WTC11 (cell line): Measurements from ENCODE around the gene IZUMO4. TPM values are rescaled to one million over a fixed set of nuclear protein-coding genes. Genes with fewer than 3 reads are reported as not detected.

Experiments
- ATAC-seq: fragments of 200-7000 bp; cut with Tn5 transposase; 2 replicates; pipeline ENCODE4 v1.10.0; 2021; ENCODE audit warnings: mild to moderate bottlenecking, moderate library complexity
- CTCF ChIA-PET: fragments of 300-600 bp; sonication (Branson Sonifier 250); formaldehyde crosslinking; loops from one replicate; lab custom pipeline; 2021; ENCODE audit warnings: antibody characterized with exemption; lab: Charles Lee
- POLR2A ChIA-PET: fragments of 350-600 bp; sonication (Branson Sonifier 250); formaldehyde crosslinking; loops from one replicate; lab custom pipeline; 2021; ENCODE audit warnings: antibody characterized with exemption; lab: Charles Lee
- DNase-seq: peaks from one replicate; pipeline ENCODE4 v3.0.0; 2021; ENCODE audit warnings: low spot score
- H3K27ac Mint-ChIP-seq: 2 replicates; pipeline ENCODE4 v1.8.0; 2021; ENCODE audit warnings: mixed read lengths
- H3K27me3 Mint-ChIP-seq: 2 replicates; pipeline ENCODE4 v1.8.0; 2021; ENCODE audit warnings: low read depth, mild to moderate bottlenecking, moderate library complexity, mixed read lengths
- H3K36me3 Mint-ChIP-seq: 2 replicates; pipeline ENCODE4 v1.8.0; 2021; ENCODE audit warnings: mixed read lengths
- H3K4me1 Mint-ChIP-seq: 2 replicates; pipeline ENCODE4 v1.8.0; 2022; ENCODE audit warnings: mixed read lengths
- H3K4me3 Mint-ChIP-seq: 2 replicates; pipeline ENCODE4 v1.8.0; 2021; ENCODE audit warnings: mild to moderate bottlenecking, moderate library complexity, mixed read lengths
- H3K9me3 Mint-ChIP-seq: 2 replicates; pipeline ENCODE4 v1.8.0; 2021; ENCODE audit warnings: mixed read lengths
- ATF3 ChIP-seq: sonication (generic); formaldehyde crosslinking; conservative IDR thresholded peaks from 2 replicates; pipeline ENCODE4 v1.8.1; 2022; ENCODE audit warnings: mild to moderate bottlenecking, missing genetic modification reagents
- CBFB ChIP-seq: sonication (generic); formaldehyde crosslinking; IDR thresholded peaks from 2 replicates; pipeline ENCODE4 v1.8.1; 2022; ENCODE audit warnings: mild to moderate bottlenecking, low read depth, missing genetic modification reagents
- CREB1 ChIP-seq: sonication (generic); formaldehyde crosslinking; IDR thresholded peaks from 2 replicates; pipeline ENCODE4 v1.8.0; 2023; ENCODE audit warnings: mild to moderate bottlenecking, missing genetic modification reagents
- EMX1 ChIP-seq: fragments of 250-450 bp; sonication (Bioruptor Pico); IDR thresholded peaks from 2 replicates; pipeline ENCODE4 v1.8.0; 2021; ENCODE audit warnings: mild to moderate bottlenecking
- ERG ChIP-seq: fragments of 250-450 bp; sonication (Bioruptor Pico); IDR thresholded peaks from 2 replicates; pipeline ENCODE4 v1.8.0; 2021; ENCODE audit warnings: mild to moderate bottlenecking
- IRF2 ChIP-seq: sonication (generic); formaldehyde crosslinking; IDR thresholded peaks from 2 replicates; pipeline ENCODE4 v1.8.0; 2022; ENCODE audit warnings: low read depth, missing genetic modification reagents, borderline replicate concordance
- JUN ChIP-seq: sonication (generic); formaldehyde crosslinking; IDR thresholded peaks from 2 replicates; pipeline ENCODE4 v1.8.0; 2023; ENCODE audit warnings: mild to moderate bottlenecking, missing genetic modification reagents
- RORB ChIP-seq: fragments of 250-450 bp; sonication (Bioruptor Pico); IDR thresholded peaks from 2 replicates; pipeline ENCODE4 v1.9.0; 2021; ENCODE audit warnings: mild to moderate bottlenecking
- SOX15 ChIP-seq: fragments of 250-450 bp; sonication (Bioruptor Pico); IDR thresholded peaks from 2 replicates; pipeline ENCODE4 v1.9.0; 2021; ENCODE audit warnings: mild to moderate bottlenecking
- TP53 ChIP-seq: sonication (generic); formaldehyde crosslinking; IDR thresholded peaks from 2 replicates; pipeline ENCODE4 v1.8.1; 2023; ENCODE audit warnings: mild to moderate bottlenecking, missing genetic modification reagents
- ZMAT4 ChIP-seq: fragments of 250-450 bp; sonication (Bioruptor Pico); IDR thresholded peaks from 2 replicates; pipeline ENCODE4 v1.9.0; 2021; ENCODE audit warnings: mild to moderate bottlenecking
- ZNF121 ChIP-seq: sonication (generic); formaldehyde crosslinking; IDR thresholded peaks from 2 replicates; pipeline ENCODE4 v1.8.0; 2023; ENCODE audit warnings: missing genetic modification reagents
- ZNF232 ChIP-seq: sonication (generic); formaldehyde crosslinking; IDR thresholded peaks from 2 replicates; pipeline ENCODE4 v1.8.0; 2022; ENCODE audit warnings: mild to moderate bottlenecking, missing genetic modification reagents
- ZNF263 ChIP-seq: sonication (generic); formaldehyde crosslinking; IDR thresholded peaks from 2 replicates; pipeline ENCODE4 v1.8.1; 2022; ENCODE audit warnings: low read depth, mild to moderate bottlenecking, moderate library complexity, missing genetic modification reagents
- ZNF317 ChIP-seq: sonication (generic); formaldehyde crosslinking; IDR thresholded peaks from 2 replicates; pipeline ENCODE4 v1.8.1; 2023; ENCODE audit warnings: low read depth, mild to moderate bottlenecking, moderate library complexity, missing genetic modification reagents, borderline replicate concordance
- total RNA-seq: library from RNA; stranded (reverse); gene quantifications from 3 replicates; pipeline ENCODE4 v1.2.3, GENCODE V29; 2021
- TF ChIP-seq, protein P1 (sequence below): sonication (generic); formaldehyde crosslinking; IDR thresholded peaks from 2 replicates; pipeline ENCODE4 v1.8.1; 2023; ENCODE audit warnings: mild to moderate bottlenecking, missing genetic modification reagents, moderate library complexity
- TF ChIP-seq, protein P2 (sequence below): sonication (generic); formaldehyde crosslinking; IDR thresholded peaks from 2 replicates; pipeline ENCODE4 v1.8.1; 2022; ENCODE audit warnings: low read depth, missing genetic modification reagents, borderline replicate concordance
- TF ChIP-seq, protein P3 (sequence below): fragments of 250-450 bp; sonication (Bioruptor Pico); IDR thresholded peaks from 2 replicates; pipeline ENCODE4 v1.9.0; 2021; ENCODE audit warnings: moderate library complexity, mild to moderate bottlenecking, inconsistent platforms, borderline replicate concordance
- TF ChIP-seq, protein P4 (sequence below): sonication (generic); formaldehyde crosslinking; IDR thresholded peaks from 2 replicates; pipeline ENCODE4 v1.8.0; 2022; ENCODE audit warnings: mild to moderate bottlenecking, missing genetic modification reagents
- TF ChIP-seq, protein P5 (sequence below): sonication (generic); formaldehyde crosslinking; IDR thresholded peaks from 2 replicates; pipeline ENCODE4 v1.8.1; 2022; ENCODE audit warnings: mild to moderate bottlenecking, moderate library complexity, missing genetic modification reagents
- TF ChIP-seq, protein P6 (sequence below): sonication (generic); formaldehyde crosslinking; IDR thresholded peaks from 2 replicates; pipeline ENCODE4 v1.8.1; 2022; ENCODE audit warnings: mild to moderate bottlenecking, missing genetic modification reagents, moderate library complexity, borderline replicate concordance
- TF ChIP-seq, protein P7 (sequence below): sonication (generic); formaldehyde crosslinking; IDR thresholded peaks from 2 replicates; pipeline ENCODE4 v1.8.1; 2023; ENCODE audit warnings: mild to moderate bottlenecking, missing genetic modification reagents, moderate library complexity

Gene IZUMO4
- total RNA-seq, 1 experiment from 2014 or later, result 1.9 TPM

DNA sequence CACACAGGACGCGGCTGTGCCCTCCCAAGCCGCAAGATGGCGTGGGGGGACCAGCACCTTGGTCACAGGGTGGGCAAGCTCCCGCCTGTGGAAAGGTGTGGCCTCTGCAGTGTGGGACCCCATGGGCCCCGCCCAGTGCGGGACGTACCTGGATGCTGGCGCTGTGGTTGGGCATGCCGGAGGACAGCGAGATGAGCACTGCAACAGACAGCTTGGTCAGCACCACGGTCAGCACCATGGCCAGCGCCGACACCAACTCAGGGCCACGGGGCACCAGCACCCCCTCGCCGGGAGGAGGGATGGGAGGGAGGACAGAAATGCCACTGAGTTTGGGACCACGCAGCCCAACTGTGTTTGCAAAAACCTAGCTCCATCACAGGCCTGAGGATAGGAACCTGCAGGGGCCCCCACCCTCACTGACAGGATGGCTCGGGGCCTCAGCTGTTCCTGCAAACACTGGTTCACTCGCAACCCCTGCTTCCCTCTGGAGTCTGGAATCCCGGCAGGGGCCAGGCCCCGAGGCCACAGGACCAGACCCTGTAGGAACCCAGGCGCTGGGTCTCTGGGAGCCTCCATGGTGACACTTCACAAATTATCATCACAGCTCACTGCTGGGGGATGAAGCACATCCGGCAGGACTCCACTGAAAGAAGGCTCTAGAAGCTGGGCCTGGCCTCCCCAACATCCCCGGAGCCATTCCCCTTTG is 27.1 kb downstream of the IZUMO4 start (continued):
- TF ChIP-seq ERG, result no peak
- no peak for TF ChIP-seq ZMAT4 (CRISPR knock-in tag)
- TF ChIP-seq, protein P1, sequence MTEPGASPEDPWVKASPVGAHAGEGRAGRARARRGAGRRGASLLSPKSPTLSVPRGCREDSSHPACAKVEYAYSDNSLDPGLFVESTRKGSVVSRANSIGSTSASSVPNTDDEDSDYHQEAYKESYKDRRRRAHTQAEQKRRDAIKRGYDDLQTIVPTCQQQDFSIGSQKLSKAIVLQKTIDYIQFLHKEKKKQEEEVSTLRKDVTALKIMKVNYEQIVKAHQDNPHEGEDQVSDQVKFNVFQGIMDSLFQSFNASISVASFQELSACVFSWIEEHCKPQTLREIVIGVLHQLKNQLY (CRISPR knock-in tag), result no peak
- TF ChIP-seq ZNF232, result 0 out of 2 replicates have a peak, but pooled peaks have one; percentile 23
- TF ChIP-seq, protein P2, sequence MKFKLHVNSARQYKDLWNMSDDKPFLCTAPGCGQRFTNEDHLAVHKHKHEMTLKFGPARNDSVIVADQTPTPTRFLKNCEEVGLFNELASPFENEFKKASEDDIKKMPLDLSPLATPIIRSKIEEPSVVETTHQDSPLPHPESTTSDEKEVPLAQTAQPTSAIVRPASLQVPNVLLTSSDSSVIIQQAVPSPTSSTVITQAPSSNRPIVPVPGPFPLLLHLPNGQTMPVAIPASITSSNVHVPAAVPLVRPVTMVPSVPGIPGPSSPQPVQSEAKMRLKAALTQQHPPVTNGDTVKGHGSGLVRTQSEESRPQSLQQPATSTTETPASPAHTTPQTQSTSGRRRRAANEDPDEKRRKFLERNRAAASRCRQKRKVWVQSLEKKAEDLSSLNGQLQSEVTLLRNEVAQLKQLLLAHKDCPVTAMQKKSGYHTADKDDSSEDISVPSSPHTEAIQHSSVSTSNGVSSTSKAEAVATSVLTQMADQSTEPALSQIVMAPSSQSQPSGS, result no peak
- no peak for TF ChIP-seq EMX1 (CRISPR knock-in tag)
- peak; percentile 58; the same call in 1 of the 2 replicates for TF ChIP-seq TP53 (CRISPR knock-in tag)
- 0 out of 2 replicates have a peak, but pooled peaks have one; percentile 14 for TF ChIP-seq CBFB (CRISPR knock-in tag)
- TF ChIP-seq, protein P3, sequence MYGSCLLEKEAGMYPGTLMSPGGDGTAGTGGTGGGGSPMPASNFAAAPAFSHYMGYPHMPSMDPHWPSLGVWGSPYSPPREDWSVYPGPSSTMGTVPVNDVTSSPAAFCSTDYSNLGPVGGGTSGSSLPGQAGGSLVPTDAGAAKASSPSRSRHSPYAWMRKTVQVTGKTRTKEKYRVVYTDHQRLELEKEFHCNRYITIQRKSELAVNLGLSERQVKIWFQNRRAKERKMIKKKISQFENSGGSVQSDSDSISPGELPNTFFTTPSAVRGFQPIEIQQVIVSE (CRISPR knock-in tag), result no peak
- no peak for TF ChIP-seq SOX15 (CRISPR knock-in tag)
- peak; percentile 74; the same call in 1 of the 2 replicates for TF ChIP-seq ZNF263 (CRISPR knock-in tag)
- TF ChIP-seq, protein P4, sequence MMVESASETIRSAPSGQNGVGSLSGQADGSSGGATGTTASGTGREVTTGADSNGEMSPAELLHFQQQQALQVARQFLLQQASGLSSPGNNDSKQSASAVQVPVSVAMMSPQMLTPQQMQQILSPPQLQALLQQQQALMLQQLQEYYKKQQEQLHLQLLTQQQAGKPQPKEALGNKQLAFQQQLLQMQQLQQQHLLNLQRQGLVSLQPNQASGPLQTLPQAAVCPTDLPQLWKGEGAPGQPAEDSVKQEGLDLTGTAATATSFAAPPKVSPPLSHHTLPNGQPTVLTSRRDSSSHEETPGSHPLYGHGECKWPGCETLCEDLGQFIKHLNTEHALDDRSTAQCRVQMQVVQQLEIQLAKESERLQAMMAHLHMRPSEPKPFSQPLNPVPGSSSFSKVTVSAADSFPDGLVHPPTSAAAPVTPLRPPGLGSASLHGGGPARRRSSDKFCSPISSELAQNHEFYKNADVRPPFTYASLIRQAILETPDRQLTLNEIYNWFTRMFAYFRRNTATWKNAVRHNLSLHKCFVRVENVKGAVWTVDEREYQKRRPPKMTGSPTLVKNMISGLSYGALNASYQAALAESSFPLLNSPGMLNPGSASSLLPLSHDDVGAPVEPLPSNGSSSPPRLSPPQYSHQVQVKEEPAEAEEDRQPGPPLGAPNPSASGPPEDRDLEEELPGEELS (CRISPR knock-in tag), result peak; percentile 79; the same call in 1 of the 2 replicates
- TF ChIP-seq RORB (CRISPR knock-in tag), result no peak
- TF ChIP-seq IRF2 (CRISPR knock-in tag), result no peak; the same call in 1 of the 2 replicates
- TF ChIP-seq, all 79 proteins: peak for 27

- Mint-ChIP-seq H3K27ac (no peak overlapping the region), H3K27me3 (no peaks in the 10 kb centered on the region), H3K4me3 (no peak overlapping the region), H3K36me3 (peaks cover 34% of the 10 kb centered on the region), H3K9me3 (no peaks in the 10 kb centered on the region), H3K4me1 (no peaks in the 10 kb centered on the region)
- ChIA-PET POLR2A (no interaction called here), CTCF (no interaction called here)
- DNase-seq, result no peak
- ATAC-seq, result no peak
- TF ChIP-seq IRF2 (CRISPR knock-in tag) (no peak), ZNF317 (no peak), ZNF121 (CRISPR knock-in tag) (no peak), EMX1 (CRISPR knock-in tag) (no peak), TP53 (CRISPR knock-in tag) (no peak), ZNF232 (no peak), ATF3 (CRISPR knock-in tag) (no peak), CREB1 (CRISPR knock-in tag) (no peak), JUN (no peak)
- TF ChIP-seq, protein P1 (CRISPR knock-in tag), result no peak
- TF ChIP-seq, protein P5, sequence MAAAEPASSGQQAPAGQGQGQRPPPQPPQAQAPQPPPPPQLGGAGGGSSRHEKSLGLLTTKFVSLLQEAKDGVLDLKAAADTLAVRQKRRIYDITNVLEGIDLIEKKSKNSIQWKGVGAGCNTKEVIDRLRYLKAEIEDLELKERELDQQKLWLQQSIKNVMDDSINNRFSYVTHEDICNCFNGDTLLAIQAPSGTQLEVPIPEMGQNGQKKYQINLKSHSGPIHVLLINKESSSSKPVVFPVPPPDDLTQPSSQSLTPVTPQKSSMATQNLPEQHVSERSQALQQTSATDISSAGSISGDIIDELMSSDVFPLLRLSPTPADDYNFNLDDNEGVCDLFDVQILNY (CRISPR knock-in tag), result no peak
- TF ChIP-seq, protein P6, sequence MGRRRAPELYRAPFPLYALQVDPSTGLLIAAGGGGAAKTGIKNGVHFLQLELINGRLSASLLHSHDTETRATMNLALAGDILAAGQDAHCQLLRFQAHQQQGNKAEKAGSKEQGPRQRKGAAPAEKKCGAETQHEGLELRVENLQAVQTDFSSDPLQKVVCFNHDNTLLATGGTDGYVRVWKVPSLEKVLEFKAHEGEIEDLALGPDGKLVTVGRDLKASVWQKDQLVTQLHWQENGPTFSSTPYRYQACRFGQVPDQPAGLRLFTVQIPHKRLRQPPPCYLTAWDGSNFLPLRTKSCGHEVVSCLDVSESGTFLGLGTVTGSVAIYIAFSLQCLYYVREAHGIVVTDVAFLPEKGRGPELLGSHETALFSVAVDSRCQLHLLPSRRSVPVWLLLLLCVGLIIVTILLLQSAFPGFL (CRISPR knock-in tag), result no peak
- TF ChIP-seq, protein P3 (CRISPR knock-in tag), result no peak
- TF ChIP-seq, protein P7, sequence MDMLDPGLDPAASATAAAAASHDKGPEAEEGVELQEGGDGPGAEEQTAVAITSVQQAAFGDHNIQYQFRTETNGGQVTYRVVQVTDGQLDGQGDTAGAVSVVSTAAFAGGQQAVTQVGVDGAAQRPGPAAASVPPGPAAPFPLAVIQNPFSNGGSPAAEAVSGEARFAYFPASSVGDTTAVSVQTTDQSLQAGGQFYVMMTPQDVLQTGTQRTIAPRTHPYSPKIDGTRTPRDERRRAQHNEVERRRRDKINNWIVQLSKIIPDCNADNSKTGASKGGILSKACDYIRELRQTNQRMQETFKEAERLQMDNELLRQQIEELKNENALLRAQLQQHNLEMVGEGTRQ (CRISPR knock-in tag), result no peak
These were observed 30.3 kb downstream of the IZUMO4 start for GRCh38 chr19:2126879-2127518.
